ENCODE data around the gene HAPLN3. TPM values are rescaled to one million over a fixed set of nuclear protein-coding genes. Genes with fewer than 3 reads are reported as not detected.

The HAPLN3 gene
- total RNA-seq, 1 donor from 2014 or later: 101 TPM

DNA sequence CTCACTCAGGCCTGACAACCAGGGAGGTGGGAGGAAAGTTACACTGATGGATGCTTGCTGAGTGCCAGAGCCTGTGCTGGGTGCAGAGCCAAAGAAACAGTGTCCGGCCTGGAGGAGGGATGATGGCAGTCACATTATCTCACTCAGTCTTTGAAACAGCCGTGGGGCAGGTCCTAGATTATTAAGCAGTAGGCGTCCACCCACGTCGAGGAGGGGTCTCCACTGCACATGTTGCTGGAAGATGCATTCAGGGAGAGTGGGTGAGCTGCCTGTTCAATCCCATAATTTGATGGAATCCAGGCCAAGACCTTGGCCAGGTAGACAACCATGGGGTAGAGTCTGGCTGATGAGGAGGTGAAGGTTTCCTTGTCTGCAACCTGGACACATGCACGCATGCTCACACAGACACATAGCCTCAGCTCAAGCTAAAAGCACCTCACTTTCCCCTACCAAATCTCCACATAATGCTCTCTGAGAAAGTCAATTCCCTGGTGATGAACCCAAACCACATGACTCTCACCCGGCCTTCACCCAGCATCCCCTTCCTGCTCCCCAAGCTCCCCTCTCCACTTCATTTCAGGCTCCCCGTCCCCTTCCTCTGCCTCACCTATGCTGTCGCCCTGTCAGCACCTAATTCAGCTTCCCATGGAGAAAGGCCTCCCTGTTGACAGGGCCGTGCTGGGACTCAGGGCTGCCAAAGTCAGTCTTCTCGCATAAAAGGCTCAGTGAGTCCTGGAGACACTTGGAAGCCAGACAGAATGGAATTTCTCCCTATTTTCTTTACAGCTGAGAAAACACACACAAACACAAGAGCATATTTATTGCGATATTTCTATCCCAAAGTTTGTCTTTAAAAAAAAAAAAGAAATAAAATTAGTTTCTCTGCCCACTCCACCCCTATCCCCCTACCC is 62.3 kb downstream of the HAPLN3 start:
- intact Hi-C loops (cut with micrococcal nuclease): no loop called here

DNA sequence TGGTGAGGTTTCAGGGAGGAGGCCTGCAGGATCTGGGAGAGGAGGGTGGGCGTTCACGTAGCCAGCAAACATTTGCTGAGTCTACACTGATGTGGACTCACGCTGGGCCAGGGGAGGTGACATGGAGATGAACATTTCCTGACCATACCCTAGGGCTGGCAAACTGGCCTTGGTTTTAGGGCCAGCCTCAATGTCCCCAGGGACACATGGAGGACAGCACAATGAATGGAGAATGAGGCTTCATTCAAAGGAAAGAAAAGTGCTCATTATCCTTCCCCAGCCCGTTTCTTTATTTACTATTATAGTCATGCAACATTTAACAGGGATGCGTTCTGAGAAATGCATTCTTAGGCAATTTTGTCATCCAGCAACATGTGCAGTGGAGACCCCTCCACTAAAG is 65.3 kb downstream of the HAPLN3 start:
- intact Hi-C loops (cut with micrococcal nuclease): no loop called here

DNA sequence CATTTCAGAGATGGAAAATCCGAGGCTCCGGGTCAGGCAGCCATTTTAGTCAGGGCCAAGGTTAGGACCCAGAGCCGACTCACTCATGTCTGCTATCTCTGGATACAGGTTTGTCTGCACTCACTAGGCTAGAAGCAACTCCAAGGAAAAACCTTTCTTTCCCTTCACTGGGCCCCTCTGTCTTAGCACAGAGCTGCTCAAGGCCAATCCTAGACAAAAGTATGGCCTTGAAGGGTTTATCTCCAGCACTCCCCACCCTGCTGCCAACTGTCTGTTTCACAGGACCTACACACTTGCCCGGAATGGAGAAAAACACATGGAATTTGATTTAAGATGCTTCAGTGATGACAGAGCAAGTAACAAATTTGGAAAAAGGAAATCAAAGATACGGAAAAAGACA is 66.6 kb downstream of the HAPLN3 start:
- intact Hi-C loops (cut with micrococcal nuclease): no loop called here

Other genes with a start within 250 kb of the HAPLN3 start
- not detected in 2 replicates for gene ACAN, start 92.1 kb downstream of the HAPLN3 start, total RNA-seq
- gene MFGE8, start 17.8 kb upstream of the HAPLN3 start, total RNA-seq: 37.4 and 41.9 TPM in 2 replicates
- gene ABHD2, start 192.9 kb upstream of the HAPLN3 start, total RNA-seq: 67.8 and 75.5 TPM in 2 replicates